HG02678 (cell line): Measurements from ENCODE around the gene HID1.
"Not testable (repeated sequence)": the region's sequence is repeated elsewhere in the genome, so short reads cannot be mapped to it uniquely, and the experiment has no call there.

ENCODE experiments used
- ATAC-seq: cut with Tn5 transposase; IDR thresholded peaks from one replicate; pipeline ENCODE4 v1.9.1; 2021; ENCODE audit warnings: mild to moderate bottlenecking, moderate library complexity; ENCODE audit not compliant: unreplicated experiment

The HID1 gene, protein sequence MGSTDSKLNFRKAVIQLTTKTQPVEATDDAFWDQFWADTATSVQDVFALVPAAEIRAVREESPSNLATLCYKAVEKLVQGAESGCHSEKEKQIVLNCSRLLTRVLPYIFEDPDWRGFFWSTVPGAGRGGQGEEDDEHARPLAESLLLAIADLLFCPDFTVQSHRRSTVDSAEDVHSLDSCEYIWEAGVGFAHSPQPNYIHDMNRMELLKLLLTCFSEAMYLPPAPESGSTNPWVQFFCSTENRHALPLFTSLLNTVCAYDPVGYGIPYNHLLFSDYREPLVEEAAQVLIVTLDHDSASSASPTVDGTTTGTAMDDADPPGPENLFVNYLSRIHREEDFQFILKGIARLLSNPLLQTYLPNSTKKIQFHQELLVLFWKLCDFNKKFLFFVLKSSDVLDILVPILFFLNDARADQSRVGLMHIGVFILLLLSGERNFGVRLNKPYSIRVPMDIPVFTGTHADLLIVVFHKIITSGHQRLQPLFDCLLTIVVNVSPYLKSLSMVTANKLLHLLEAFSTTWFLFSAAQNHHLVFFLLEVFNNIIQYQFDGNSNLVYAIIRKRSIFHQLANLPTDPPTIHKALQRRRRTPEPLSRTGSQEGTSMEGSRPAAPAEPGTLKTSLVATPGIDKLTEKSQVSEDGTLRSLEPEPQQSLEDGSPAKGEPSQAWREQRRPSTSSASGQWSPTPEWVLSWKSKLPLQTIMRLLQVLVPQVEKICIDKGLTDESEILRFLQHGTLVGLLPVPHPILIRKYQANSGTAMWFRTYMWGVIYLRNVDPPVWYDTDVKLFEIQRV

GRCh38 chr17:74972107-74972972, at the start of gene HID1:
Gene HID1, minus strand, starts transcription at chr17:74972759. Its CDS starts 103 bp downstream, at chr17:74972656.
- ATAC-seq = no peak

DNA sequence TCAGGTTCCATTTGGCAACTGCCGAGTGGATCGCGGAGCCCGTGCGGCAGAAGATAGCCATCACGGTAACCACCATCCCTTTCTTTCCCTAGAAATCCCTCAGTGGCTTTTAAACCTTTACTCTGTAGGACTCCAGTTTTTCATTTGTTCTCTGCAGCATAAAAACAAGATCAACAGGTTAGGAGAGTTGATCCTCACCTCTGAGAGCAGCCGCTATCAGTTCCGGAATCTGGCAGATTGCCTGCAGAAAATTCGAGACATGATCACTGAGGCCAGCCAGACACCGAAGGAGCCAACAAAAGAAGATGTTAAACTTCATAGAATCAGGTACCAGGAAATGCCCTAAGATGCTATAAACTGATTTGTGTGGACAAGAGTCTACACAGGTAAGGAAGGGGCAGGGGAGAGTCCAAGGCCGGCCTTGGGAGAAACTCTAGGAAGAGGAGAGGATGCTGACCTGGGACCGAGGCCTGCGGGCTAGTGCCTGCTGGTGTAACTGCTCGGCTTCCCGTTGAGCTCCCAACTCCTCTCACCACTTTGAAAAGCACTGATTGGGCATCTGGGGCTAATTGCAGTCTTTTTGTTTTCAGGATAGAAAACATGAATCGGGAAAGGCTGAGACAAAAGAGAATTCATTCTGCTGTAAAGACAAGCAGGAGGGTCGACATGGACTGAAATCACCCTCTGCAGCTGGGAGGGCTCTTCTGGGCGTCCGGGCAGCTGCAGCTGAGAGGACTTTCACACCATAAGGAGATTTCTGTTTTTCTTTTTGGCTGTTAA, 48.0 kb upstream of the HID1 start:
- no peak for ATAC-seq

DNA sequence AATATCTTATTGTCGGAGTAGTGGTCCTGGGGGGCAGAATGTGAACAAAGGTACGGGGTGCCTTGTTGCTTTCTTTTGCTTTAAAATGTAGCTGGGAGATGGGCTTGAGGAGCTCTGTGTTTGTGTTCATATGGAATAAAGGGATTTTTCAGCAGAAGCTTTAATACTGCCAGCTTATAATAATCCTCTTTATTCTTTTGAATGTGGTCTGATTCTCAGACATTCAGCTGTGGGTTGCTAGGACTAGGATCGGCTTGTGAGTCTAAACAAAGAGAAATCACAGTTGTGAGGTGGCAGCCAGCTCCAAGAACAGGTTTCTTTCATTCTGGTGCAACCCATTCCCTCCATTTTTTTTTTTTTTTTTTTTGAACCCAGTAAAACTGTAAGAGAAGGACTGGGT, 47.2 kb upstream of the HID1 start:
- ATAC-seq = no peak

DNA sequence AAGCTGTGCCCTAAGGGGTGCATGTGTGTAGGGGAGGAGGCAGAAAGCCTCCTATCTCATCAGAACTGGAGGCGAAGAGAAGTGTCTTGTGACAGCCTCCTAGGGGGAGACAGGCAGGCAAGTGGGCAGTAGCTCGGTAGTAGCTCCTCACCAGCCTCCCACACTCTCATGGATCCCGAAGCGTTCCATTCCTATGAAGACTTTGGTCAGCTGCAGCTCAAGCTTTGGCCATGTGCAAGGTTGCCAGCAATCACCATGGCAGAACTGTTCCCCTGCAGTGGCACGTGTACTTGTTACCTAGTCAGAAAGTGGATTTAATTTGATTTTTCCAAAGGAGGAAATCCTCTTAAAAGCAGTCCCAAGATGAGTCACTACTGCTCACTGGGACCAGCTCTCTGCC, 46.6 kb upstream of the HID1 start:
- ATAC-seq = no peak

GRCh38 chr17:75013092-75013559, 40.6 kb upstream of the HID1 start:
- ATAC-seq = no peak

DNA sequence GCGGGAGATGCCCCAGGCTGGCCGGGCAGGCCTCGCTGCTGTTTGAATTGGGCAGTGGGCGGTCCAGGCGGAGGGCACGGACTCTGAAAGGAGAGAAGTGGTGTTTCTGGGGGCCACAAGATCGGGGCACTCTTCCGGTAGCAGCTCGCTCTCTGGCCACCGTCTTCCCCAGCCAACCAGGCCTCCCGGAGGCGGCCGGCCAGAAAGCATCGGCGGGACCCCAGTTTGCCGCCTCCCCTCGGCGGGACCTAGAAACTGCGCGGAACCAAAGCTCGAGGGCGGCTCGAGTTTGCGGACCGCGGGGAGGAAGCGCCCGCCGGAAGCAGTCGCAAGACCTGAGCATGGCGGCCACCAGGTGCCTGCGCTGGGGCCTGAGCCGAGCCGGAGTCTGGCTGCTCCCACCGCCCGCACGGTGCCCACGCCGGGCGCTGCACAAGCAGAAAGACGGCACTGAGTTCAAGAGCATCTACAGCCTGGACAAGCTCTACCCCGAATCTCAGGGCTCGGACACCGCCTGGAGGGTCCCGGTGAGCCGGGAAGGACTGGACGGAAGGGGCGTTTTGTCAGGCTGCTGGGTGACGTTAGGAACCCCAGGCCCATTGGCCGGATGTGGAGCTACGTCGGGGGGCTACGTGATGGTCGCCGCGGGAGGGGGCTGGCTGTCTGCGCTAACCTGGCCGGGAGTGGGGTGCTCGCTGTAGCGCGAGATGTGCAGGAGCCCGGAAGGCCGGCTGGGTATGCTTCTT, 40.0 kb upstream of the HID1 start, which contains the start of gene MRPL58:
MRPL58 (plus strand) TSS at position 325 of the 746 bp plus-strand sequence; CDS start at position 342, 17 bp downstream.
- ATAC-seq = peak; percentile 88

DNA sequence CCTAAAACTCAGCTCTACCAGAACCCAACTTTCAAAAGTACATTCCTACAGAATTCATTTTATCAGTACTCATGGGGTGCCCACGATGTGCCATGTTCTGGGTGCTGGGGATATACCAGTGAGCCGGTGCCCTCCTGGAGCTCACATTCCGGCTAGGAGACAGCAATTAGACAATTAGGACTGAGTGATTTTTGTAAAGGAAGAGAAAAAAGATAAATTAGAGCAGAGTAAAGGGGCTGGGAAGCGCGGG, 39.5 kb upstream of the HID1 start:
- ATAC-seq = no peak

- ATAC-seq = no peak
Measured at GRCh38 chr17:75011401-75012095, 39.0 kb upstream of the HID1 start.

DNA sequence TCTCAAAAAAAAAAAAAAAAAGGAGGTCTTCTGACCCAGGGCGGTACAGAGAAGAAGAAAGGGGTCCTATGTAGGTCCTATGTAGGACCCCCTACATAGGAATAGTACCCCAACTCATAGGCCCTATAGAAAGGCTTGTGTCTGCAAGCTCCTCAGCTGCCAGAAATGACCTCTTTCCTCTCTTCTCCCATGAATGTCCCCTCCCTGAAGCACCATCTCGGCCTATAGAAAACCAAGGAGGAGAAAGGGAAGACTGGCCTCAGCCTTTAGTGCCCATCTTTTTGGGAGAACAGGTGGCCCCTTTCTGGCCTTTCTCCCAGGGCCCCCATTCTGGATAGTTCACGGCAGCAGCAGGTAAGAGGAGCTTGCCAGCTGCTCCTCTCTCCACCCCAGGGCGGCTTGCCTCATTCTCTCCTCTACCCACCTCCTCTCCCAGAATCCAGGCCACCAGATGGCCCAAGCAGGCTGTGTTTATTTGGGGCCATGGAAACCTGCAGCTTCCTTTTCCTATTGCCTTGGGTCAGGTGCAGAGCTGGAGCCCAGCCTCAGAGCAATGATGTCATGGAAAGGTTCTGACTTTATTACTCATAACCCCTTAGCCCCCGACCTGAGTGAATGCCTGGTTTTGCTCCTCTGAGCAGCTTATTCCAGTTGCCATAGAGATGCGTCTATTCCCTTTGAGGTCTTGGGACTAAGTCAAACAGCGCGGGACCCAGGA, 38.3 kb upstream of the HID1 start:
- no peak for ATAC-seq

DNA sequence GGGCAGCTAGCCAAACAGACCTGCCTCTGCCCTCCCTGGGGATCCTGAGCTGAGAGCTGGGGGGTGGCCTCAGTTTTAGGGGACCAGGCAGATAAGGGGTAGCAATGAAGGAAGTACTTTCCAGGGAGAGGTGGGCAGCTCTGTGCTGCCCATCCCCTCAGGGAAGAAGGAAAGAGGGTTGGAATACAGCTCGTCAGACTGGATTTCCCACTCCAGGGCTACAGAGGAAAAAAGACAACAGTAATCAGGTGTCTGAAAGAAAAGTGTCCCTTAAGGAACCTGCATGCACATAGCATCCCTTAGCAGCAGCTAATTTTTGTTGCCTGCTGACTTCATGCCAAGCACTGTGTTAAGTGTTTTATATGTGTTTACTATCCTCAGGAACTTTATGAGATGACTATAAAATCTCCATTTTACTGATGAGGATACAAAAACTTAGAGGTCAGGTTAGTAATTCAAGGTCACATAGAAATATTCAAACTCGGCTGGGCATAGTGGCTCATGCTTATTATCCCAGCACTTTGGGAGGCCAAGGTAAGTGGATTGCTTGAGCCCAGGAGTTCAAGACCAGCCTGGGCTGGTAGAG, 36.7 kb upstream of the HID1 start:
- no peak for ATAC-seq

DNA sequence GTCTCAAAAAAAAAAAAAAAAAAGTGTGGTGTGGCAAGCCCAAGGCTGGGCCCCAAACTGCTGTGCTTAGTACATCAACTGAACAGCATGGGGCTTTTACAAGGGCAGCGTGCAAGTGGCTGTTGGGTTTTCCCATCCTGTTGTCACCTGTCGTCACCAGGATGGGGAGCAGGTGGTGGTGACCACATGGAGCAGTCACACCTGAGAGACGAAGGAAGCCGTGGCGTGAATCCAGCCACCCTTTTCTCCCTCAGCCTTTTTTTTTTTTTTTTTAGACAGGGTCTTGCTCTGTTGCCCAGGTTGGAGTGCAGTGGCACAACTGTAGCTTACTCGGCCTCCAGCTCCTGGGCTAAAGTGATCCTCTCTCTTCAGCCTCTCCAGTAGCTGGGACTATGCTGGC, 35.8 kb upstream of the HID1 start:
- ATAC-seq = no peak

GRCh38 chr17:75006653-75007052, 34.1 kb upstream of the HID1 start:
- no peak for ATAC-seq

- ATAC-seq = not testable (repeated sequence)
Measured at GRCh38 chr17:75006084-75006483, 33.5 kb upstream of the HID1 start.

GRCh38 chr17:75005291-75005690, 32.7 kb upstream of the HID1 start:
- ATAC-seq = no peak

GRCh38 chr17:75004371-75004770, 31.8 kb upstream of the HID1 start:
- no peak for ATAC-seq

GRCh38 chr17:75003957-75004355, 31.4 kb upstream of the HID1 start:
- ATAC-seq = no peak

GRCh38 chr17:75003070-75003956, 30.8 kb upstream of the HID1 start:
- ATAC-seq = no peak
